ENCODE results near the gene TRPM4.
"Not testable (repeated sequence)": the region's sequence is repeated elsewhere in the genome, so short reads cannot be mapped to it uniquely, and the experiment has no call there.

TRPM4 gene

DNA sequence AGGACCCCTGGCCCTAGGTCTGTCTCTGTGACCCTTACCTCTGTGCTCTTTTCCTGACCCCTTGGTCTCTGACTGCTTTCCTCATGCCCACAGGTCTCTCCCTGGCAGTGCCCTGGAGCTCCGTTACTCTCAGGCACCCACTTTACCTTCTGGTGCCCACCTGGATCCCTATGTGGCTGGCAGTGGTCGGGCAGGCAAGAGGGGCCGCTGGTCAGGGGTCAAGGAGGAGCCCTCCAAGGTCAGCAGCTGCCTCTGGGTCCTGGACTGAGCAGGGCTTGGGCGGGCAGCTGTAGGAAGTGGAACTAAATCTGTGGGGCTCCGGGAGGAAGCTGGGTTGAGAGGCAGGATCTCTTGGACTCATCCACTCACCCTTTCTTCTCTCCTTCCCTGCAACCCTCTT, 21.9 kb upstream of the TRPM4 start:
- TF ChIP-seq, protein P1, sequence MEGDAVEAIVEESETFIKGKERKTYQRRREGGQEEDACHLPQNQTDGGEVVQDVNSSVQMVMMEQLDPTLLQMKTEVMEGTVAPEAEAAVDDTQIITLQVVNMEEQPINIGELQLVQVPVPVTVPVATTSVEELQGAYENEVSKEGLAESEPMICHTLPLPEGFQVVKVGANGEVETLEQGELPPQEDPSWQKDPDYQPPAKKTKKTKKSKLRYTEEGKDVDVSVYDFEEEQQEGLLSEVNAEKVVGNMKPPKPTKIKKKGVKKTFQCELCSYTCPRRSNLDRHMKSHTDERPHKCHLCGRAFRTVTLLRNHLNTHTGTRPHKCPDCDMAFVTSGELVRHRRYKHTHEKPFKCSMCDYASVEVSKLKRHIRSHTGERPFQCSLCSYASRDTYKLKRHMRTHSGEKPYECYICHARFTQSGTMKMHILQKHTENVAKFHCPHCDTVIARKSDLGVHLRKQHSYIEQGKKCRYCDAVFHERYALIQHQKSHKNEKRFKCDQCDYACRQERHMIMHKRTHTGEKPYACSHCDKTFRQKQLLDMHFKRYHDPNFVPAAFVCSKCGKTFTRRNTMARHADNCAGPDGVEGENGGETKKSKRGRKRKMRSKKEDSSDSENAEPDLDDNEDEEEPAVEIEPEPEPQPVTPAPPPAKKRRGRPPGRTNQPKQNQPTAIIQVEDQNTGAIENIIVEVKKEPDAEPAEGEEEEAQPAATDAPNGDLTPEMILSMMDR (IDR thresholded peaks at IDR 0.05; ENCODE audit: low read depth, low read length), result no peak
- H3K4me3 ChIP-seq (ENCODE audit: low read depth, low read length), result no peak overlapping the region

DNA sequence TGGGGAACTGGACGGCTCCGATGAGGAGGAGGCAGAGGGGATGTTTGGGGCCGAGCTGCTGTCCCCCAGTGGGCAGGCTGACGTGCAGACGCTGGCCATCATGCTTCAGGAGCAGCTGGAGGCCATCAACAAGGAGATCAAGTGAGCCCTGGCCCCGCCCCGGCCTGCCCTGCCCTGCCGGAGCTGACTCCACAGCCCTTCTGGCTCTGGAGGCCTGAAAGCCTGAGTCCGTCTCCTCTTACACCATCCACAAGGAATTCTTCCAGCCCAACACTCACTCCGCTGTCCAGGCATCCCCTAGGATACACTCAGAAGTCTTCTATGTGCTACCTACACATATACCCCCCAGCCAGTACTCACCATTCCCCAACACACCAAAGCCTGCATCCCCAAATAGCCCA, 20.8 kb upstream of the TRPM4 start:
- TF ChIP-seq, protein P1 (IDR thresholded peaks at IDR 0.05; ENCODE audit: low read depth, low read length), result no peak
- no peak overlapping the region for H3K4me3 ChIP-seq (ENCODE audit: low read depth, low read length)

DNA sequence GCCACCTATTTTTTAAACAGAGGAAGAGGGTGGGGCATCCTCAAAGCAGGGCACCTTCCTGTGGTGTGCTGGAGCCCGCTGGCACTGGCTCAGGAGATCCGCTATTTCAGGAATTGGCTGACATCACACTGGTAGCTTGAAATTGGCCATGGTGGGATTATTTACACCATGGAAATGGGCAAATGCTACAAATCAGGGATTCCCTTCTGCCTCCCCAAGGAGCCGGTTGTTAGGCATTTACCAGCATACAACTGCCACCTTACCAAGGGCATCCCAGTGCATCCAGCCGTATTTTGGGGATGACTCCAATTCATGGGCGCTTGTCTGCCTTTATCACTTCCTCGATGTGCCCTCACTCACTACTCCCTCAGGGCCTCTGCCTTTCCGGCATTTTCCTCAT, 16.6 kb upstream of the TRPM4 start:
- TF ChIP-seq, protein P1 (IDR thresholded peaks at IDR 0.05; ENCODE audit: low read depth, low read length), result no peak
- H3K4me3 ChIP-seq (ENCODE audit: low read depth, low read length), result no peak overlapping the region

DNA sequence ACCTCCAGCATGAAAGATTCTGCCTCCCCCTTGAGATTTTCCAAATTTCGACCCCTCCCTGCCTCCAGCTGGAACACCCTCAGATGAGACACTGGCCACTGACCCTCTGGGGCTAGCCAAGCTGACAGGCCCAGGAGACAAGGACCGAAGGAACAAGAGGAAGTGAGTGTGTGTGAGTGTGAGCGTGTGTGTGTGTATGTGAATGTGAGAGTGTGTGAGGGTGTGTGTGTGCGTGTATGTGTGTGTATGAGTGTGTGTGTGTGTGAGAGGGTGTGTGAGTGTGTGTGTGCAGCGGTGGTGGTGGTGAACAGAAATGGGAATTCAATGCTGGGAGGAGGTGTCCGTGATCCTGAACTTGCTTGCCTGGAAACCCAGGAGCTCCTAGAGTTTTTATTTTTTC, 16.2 kb upstream of the TRPM4 start:
- no peak overlapping the region for H3K4me3 ChIP-seq (ENCODE audit: low read depth, low read length)
- TF ChIP-seq, protein P1 (IDR thresholded peaks at IDR 0.05; ENCODE audit: low read depth, low read length), result no peak

DNA sequence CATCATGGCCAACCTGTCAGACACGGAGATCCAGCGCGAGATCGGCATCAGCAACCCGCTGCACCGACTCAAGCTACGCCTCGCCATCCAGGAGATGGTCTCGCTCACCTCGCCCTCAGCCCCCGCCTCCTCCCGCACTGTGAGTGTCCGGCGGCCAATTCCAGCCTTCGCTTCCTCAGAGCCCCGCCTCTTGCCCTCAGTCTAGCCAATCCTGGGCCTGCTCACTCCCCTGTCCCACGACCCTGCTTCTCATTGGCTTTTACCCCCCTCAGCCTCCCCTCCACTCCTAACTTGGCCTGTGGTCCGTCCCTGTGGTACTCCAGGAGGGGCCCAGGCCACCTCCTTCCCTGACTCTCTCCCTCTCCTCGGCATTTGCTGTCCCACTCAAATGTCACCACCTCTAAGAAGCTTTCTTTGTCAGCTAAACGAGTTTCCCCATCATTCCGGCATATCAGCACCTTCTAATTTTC, 14.7 kb upstream of the TRPM4 start:
- peak overlapping the region; percentile 76 for H3K4me3 ChIP-seq (ENCODE audit: low read depth, low read length)
- TF ChIP-seq, protein P1 (IDR thresholded peaks at IDR 0.05; ENCODE audit: low read depth, low read length), result no peak

DNA sequence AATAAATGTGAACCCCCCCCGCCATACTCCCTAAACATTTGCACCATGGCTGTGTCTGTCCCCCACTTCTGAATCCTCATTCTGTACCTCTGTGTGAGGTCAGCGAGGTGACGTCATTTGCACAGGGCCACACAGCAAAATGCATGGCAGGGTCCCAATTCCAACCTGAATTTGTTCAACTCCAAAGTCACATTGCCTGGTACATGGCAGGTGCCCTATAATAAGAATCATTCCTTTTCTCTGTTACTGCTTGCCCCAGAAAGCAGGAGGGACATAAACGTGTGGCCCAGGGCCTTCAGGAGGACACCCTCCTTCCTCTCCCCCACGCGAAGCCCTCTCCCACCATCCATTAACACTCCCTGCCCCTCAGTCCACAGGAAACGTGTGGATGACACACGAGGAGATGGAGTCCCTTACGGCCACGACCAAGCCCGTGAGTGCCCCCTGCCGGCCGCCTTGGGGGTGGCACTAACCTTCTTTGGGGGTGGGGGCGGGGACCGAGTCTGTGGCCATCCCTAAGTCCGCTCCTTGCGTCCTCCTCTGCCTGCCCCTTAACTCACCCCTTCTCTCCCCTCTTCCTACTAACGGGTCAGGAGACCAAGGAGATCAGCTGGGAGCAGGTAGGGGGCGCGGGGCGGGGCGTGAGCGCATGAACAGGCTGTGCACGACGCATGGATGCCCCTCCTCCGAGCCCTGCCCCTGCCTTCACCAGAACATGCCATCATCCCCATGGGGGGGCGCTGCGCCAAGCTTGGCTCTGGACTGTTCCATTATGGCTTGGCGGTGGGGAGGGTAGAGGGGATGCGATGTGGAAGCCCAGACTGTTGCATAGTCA, 11.8 kb upstream of the TRPM4 start:
- TF ChIP-seq, protein P1 (IDR thresholded peaks at IDR 0.05; ENCODE audit: low read depth, low read length), result peak; percentile 76
- H3K4me3 ChIP-seq (ENCODE audit: low read depth, low read length), result peak overlapping the region; percentile 44; the same call in 1 of the 2 replicates

DNA sequence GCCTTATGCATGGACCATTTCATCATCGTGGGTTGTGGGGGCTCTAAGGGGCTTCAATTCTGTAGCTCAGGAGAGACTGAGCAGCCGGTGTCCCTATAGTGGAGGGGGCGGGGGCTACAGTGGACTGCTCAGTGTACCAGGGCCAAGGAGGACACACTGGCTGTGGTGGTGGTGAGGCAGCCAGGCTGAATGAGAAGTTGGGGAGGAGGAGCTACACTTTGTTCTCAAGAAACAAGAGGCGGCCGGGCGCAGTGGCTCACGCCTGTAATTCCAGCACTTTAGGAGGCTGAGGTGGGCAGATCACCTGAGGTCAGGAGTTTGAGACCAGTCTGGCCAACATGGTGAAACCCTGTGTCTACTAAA, 11.2 kb upstream of the TRPM4 start:
- H3K4me3 ChIP-seq (ENCODE audit: low read depth, low read length), result not testable (repeated sequence)

Measured in WI38 (cell line).